ENCODE measurements around the gene PANX1.

The PANX1 gene

DNA sequence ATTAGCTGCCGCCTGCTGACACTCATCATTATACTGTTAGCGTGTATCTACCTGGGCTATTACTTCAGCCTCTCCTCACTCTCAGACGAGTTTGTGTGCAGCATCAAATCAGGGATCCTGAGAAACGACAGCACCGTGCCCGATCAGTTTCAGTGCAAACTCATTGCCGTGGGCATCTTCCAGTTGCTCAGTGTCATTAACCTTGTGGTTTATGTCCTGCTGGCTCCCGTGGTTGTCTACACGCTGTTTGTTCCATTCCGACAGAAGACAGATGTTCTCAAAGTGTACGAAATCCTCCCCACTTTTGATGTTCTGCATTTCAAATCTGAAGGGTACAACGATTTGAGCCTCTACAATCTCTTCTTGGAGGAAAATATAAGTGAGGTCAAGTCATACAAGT lies 51.1 kb downstream of the PANX1 start:
- Histone ChIP-seq H2AFZ (ENCODE audit: low read length) (no peak overlapping the region), H3F3A (ENCODE audit: insufficient read depth, low read length) (no peaks in the 10 kb centered on the region), H3K4me2 (ENCODE audit: low read length) (no peak overlapping the region), H3K9me3 (ENCODE audit: low read length) (no peaks in the 10 kb centered on the region), H3K79me2 (ENCODE audit: insufficient read depth, low read length) (no peaks in the 10 kb centered on the region), H3K4me3 (ENCODE audit: low read depth, low read length, poor library complexity, severe bottlenecking) (no peak overlapping the region), H3K9ac (ENCODE audit: low read length) (no peak overlapping the region), H4K20me1 (ENCODE audit: insufficient read depth, low read length) (no peaks in the 10 kb centered on the region), H3K36me3 (ENCODE audit: insufficient read depth, low read length) (peaks cover 23% of the 10 kb centered on the region; the same call in 1 of the 2 replicates), H3K9me2 (ENCODE audit: low read depth, low read length) (no peaks in the 10 kb centered on the region), H3K4me1 (ENCODE audit: insufficient read depth, low read length, severe bottlenecking) (no peaks in the 10 kb centered on the region), H3K27ac (ENCODE audit: low read depth, low read length, poor library complexity, severe bottlenecking) (no peak overlapping the region), H3K27me3 (ENCODE audit: insufficient read depth, low read length) (no peaks in the 10 kb centered on the region)
- TF ChIP-seq EZH2 (IDR thresholded peaks at IDR 0.05; ENCODE audit: borderline replicate concordance, low read length): no peak
- TF ChIP-seq, protein P1, sequence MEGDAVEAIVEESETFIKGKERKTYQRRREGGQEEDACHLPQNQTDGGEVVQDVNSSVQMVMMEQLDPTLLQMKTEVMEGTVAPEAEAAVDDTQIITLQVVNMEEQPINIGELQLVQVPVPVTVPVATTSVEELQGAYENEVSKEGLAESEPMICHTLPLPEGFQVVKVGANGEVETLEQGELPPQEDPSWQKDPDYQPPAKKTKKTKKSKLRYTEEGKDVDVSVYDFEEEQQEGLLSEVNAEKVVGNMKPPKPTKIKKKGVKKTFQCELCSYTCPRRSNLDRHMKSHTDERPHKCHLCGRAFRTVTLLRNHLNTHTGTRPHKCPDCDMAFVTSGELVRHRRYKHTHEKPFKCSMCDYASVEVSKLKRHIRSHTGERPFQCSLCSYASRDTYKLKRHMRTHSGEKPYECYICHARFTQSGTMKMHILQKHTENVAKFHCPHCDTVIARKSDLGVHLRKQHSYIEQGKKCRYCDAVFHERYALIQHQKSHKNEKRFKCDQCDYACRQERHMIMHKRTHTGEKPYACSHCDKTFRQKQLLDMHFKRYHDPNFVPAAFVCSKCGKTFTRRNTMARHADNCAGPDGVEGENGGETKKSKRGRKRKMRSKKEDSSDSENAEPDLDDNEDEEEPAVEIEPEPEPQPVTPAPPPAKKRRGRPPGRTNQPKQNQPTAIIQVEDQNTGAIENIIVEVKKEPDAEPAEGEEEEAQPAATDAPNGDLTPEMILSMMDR (IDR thresholded peaks at IDR 0.05; ENCODE audit: low read length): no peak

DNA sequence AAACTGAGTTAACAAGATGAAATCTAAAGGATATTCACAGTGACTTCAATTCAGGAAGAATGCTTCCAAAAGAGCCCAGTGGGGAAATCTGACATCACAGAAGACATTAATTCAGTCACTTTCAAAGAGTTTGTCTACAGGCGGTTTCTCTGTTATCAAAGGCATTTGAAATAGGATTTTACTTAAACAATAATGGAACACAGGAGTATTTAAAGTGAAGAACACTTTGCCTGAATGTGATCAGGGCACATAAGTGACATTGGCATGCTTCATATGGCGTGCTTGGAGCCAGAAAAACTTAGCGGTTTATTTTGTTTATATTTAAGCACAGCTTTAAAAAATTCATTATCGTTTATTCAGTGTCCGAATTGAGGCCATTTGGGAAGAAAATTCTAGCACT lies 52.9 kb downstream of the PANX1 start:
- Histone ChIP-seq H3K27ac (ENCODE audit: low read depth, low read length, poor library complexity, severe bottlenecking) (no peak overlapping the region), H3K4me2 (ENCODE audit: low read length) (no peak overlapping the region)
- no peak for TF ChIP-seq EZH2 (IDR thresholded peaks at IDR 0.05; ENCODE audit: borderline replicate concordance, low read length)
- TF ChIP-seq, protein P1 (IDR thresholded peaks at IDR 0.05; ENCODE audit: low read length): no peak

DNA sequence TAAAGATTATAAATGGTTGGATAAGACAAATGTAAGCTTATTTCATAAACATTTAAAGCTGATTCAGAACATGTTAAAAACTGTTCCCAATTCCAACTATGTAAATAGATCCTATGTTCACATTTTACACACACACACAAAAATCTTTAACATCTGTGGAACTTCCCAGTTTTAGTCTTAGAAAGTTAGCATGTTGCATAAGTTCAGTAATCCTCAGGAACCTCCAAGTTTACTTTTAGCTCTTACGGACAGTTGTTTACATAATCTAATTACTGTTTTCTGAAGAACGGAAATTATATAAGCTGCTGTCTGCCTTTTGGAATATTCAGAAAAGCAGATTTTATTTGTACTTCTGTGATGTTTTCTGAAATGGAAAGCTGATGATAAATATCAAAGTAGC lies 53.3 kb downstream of the PANX1 start:
- Histone ChIP-seq H3K79me2 (ENCODE audit: insufficient read depth, low read length) (no peaks in the 10 kb centered on the region), H3K9me2 (ENCODE audit: low read depth, low read length) (no peaks in the 10 kb centered on the region), H3K9ac (ENCODE audit: low read length) (no peak overlapping the region), H3F3A (ENCODE audit: insufficient read depth, low read length) (no peaks in the 10 kb centered on the region), H3K4me1 (ENCODE audit: insufficient read depth, low read length, severe bottlenecking) (no peaks in the 10 kb centered on the region), H4K20me1 (ENCODE audit: insufficient read depth, low read length) (no peaks in the 10 kb centered on the region), H3K4me2 (ENCODE audit: low read length) (no peak overlapping the region), H3K36me3 (ENCODE audit: insufficient read depth, low read length) (peaks cover 23% of the 10 kb centered on the region; the same call in 1 of the 2 replicates), H3K27me3 (ENCODE audit: insufficient read depth, low read length) (no peaks in the 10 kb centered on the region), H3K4me3 (ENCODE audit: low read depth, low read length, poor library complexity, severe bottlenecking) (no peak overlapping the region), H2AFZ (ENCODE audit: low read length) (no peak overlapping the region), H3K9me3 (ENCODE audit: low read length) (no peaks in the 10 kb centered on the region), H3K27ac (ENCODE audit: low read depth, low read length, poor library complexity, severe bottlenecking) (no peak overlapping the region)
- TF ChIP-seq, protein P1 (IDR thresholded peaks at IDR 0.05; ENCODE audit: low read length): no peak
- TF ChIP-seq EZH2 (IDR thresholded peaks at IDR 0.05; ENCODE audit: borderline replicate concordance, low read length): no peak

More for the DNA sequence above, 52.9 kb downstream of the PANX1 start:
- Histone ChIP-seq H3K9me2 (ENCODE audit: low read depth, low read length) (no peaks in the 10 kb centered on the region), H2AFZ (ENCODE audit: low read length) (no peak overlapping the region), H4K20me1 (ENCODE audit: insufficient read depth, low read length) (no peaks in the 10 kb centered on the region), H3K27me3 (ENCODE audit: insufficient read depth, low read length) (no peaks in the 10 kb centered on the region), H3K9me3 (ENCODE audit: low read length) (no peaks in the 10 kb centered on the region), H3K4me3 (ENCODE audit: low read depth, low read length, poor library complexity, severe bottlenecking) (no peak overlapping the region), H3K9ac (ENCODE audit: low read length) (no peak overlapping the region), H3K4me1 (ENCODE audit: insufficient read depth, low read length, severe bottlenecking) (no peaks in the 10 kb centered on the region), H3K79me2 (ENCODE audit: insufficient read depth, low read length) (no peaks in the 10 kb centered on the region), H3K36me3 (ENCODE audit: insufficient read depth, low read length) (peaks cover 23% of the 10 kb centered on the region; the same call in 1 of the 2 replicates), H3F3A (ENCODE audit: insufficient read depth, low read length) (no peaks in the 10 kb centered on the region)

Data from OCI-LY1 (cell line).